MM.1S (cell line): Measurements from ENCODE around the gene POM121L2.
A peak's percentile ranks its signal among the peaks of the same experiment; 100 is the strongest.

Experiments
- DNase-seq: peaks from one replicate; pipeline ENCODE4 v3.0.0-alpha.2; 2015
- H2AFZ ChIP-seq: fragments of 300-600 bp; sonication (generic); 2 replicates; pipeline ENCODE4 v1.6.0; 2016; ENCODE audit warnings: antibody characterized with exemption, low read length
- H3F3A ChIP-seq: fragments of 300-600 bp; sonication (generic); 2 replicates; pipeline ENCODE4 v1.6.1; 2016; ENCODE audit warnings: mild to moderate bottlenecking, antibody characterized with exemption, low read length, moderate library complexity, mixed read lengths; ENCODE audit not compliant: insufficient read depth
- H3K27ac ChIP-seq: fragments of 300-600 bp; sonication (generic); 2 replicates; pipeline ENCODE4 v1.5.1; 2016; ENCODE audit warnings: mild to moderate bottlenecking, low read length
- H3K27me3 ChIP-seq: fragments of 300-600 bp; sonication (generic); replicated peaks from 2 replicates; pipeline ENCODE4 v1.6.0; 2016; ENCODE audit warnings: low read length; ENCODE audit not compliant: insufficient read depth
- H3K36me3 ChIP-seq: fragments of 300-600 bp; sonication (generic); replicated peaks from 2 replicates; pipeline ENCODE4 v1.6.1; 2016; ENCODE audit warnings: mild to moderate bottlenecking, low read length, mixed read lengths; ENCODE audit not compliant: insufficient read depth
- H3K4me1 ChIP-seq: fragments of 300-600 bp; sonication (generic); 2 replicates; pipeline ENCODE4 v1.6.1; 2016; ENCODE audit warnings: low read length, mixed read lengths
- H3K4me2 ChIP-seq: fragments of 300-600 bp; sonication (generic); 2 replicates; pipeline ENCODE4 v1.6.0; 2016; ENCODE audit warnings: low read depth, low read length
- H3K4me3 ChIP-seq: fragments of 300-600 bp; sonication (generic); 2 replicates; pipeline ENCODE4 v1.5.1; 2016; ENCODE audit warnings: low read length, mixed read lengths
- H3K79me2 ChIP-seq: fragments of 300-600 bp; sonication (generic); 2 replicates; pipeline ENCODE4 v1.6.1; 2016; ENCODE audit warnings: mixed run types, low read length, mixed read lengths
- H3K9ac ChIP-seq: fragments of 300-600 bp; sonication (generic); 2 replicates; pipeline ENCODE4 v1.6.1; 2016; ENCODE audit warnings: low read length, mixed read lengths
- H3K9me2 ChIP-seq: fragments of 300-600 bp; sonication (generic); replicated peaks from 2 replicates; pipeline ENCODE4 v1.6.1; 2016; ENCODE audit warnings: mild to moderate bottlenecking, low read length, mixed read lengths; ENCODE audit not compliant: insufficient read depth
- H3K9me3 ChIP-seq: fragments of 300-600 bp; sonication (generic); replicated peaks from 2 replicates; pipeline ENCODE4 v1.6.1; 2016; ENCODE audit warnings: mild to moderate bottlenecking, low read length, mixed read lengths; ENCODE audit not compliant: insufficient read depth
- H4K20me1 ChIP-seq: fragments of 300-600 bp; sonication (generic); 2 replicates; pipeline ENCODE4 v1.6.1; 2016; ENCODE audit warnings: mild to moderate bottlenecking, low read length, moderate library complexity, mixed read lengths; ENCODE audit not compliant: insufficient read depth
- CTCF ChIP-seq: fragments of 300-600 bp; sonication (generic); IDR thresholded peaks from 2 replicates; pipeline ENCODE4 v1.5.1; 2016; ENCODE audit warnings: antibody characterized with exemption, low read length, mixed read lengths
- EZH2 ChIP-seq: fragments of 300-600 bp; sonication (generic); optimal IDR thresholded peaks from 2 replicates; pipeline ENCODE3; 2017; ENCODE audit warnings: low read depth, mild to moderate bottlenecking, antibody characterized with exemption, low read length, mixed read lengths
- EZH2phosphoT487 ChIP-seq: fragments of 300-600 bp; sonication (generic); IDR thresholded peaks from 2 replicates; pipeline ENCODE4 v1.6.1; 2018; ENCODE audit warnings: antibody characterized with exemption, low read length

The POM121L2 gene

GRCh38 chr6:27312146-27312949, at the start of gene POM121L2:
POM121L2 (minus strand) TSS chr6:27312273; CDS start chr6:27312170, 103 bp downstream.
- H4K20me1 ChIP-seq = no peaks in the 10 kb centered on the region
- H3K27ac ChIP-seq = no peak within 1 kb of the TSS
- H3K79me2 ChIP-seq = no peaks in the 10 kb centered on the region
- H3K9me3 ChIP-seq = no peaks in the 10 kb centered on the region
- H3K9ac ChIP-seq = peak within 1 kb of the TSS; percentile 43; the same call in 1 of the 2 replicates
- H3K4me1 ChIP-seq = no peaks in the 10 kb centered on the region
- no peak for TF ChIP-seq EZH2
- TF ChIP-seq EZH2phosphoT487 = no peak
- TF ChIP-seq CTCF = peak; percentile 70
- peak within 1 kb of the TSS; percentile 97 for H3K4me2 ChIP-seq
- no peaks in the 10 kb centered on the region for H3K36me3 ChIP-seq
- no peaks in the 10 kb centered on the region for H3K9me2 ChIP-seq
- peak within 1 kb of the TSS; percentile 81 for H3K4me3 ChIP-seq
- H2AFZ ChIP-seq = peak within 1 kb of the TSS; percentile 99
- H3K27me3 ChIP-seq = no peaks in the 10 kb centered on the region
- peak; percentile 70 for DNase-seq
- no peaks in the 10 kb centered on the region for H3F3A ChIP-seq

GRCh38 chr6:27359231-27359630, 47.2 kb upstream of the POM121L2 start:
- TF ChIP-seq EZH2 = no peak
- TF ChIP-seq CTCF = no peak
- no peak for TF ChIP-seq EZH2phosphoT487
- H3K4me1 ChIP-seq = no peaks in the 10 kb centered on the region
- no peak overlapping the region for H2AFZ ChIP-seq
- H3K9me2 ChIP-seq = no peaks in the 10 kb centered on the region
- no peak for DNase-seq
- H3K79me2 ChIP-seq = no peaks in the 10 kb centered on the region
- H3K4me2 ChIP-seq = no peak overlapping the region
- H3K4me3 ChIP-seq = no peak overlapping the region
- no peaks in the 10 kb centered on the region for H3K36me3 ChIP-seq
- H3K9me3 ChIP-seq = no peaks in the 10 kb centered on the region
- H3K27ac ChIP-seq = no peak overlapping the region
- H3K9ac ChIP-seq = no peak overlapping the region
- no peaks in the 10 kb centered on the region for H3F3A ChIP-seq
- H4K20me1 ChIP-seq = no peaks in the 10 kb centered on the region
- H3K27me3 ChIP-seq = no peaks in the 10 kb centered on the region

GRCh38 chr6:27358786-27359185, 46.7 kb upstream of the POM121L2 start:
- no peak overlapping the region for H3K4me3 ChIP-seq
- H3K9ac ChIP-seq = no peak overlapping the region
- no peaks in the 10 kb centered on the region for H3K36me3 ChIP-seq
- no peaks in the 10 kb centered on the region for H3K9me3 ChIP-seq
- DNase-seq = no peak
- no peak overlapping the region for H3K4me2 ChIP-seq
- H3K9me2 ChIP-seq = no peaks in the 10 kb centered on the region
- no peak overlapping the region for H2AFZ ChIP-seq
- H3K79me2 ChIP-seq = no peaks in the 10 kb centered on the region
- no peak overlapping the region for H3K27ac ChIP-seq
- no peaks in the 10 kb centered on the region for H3K27me3 ChIP-seq
- H3F3A ChIP-seq = no peaks in the 10 kb centered on the region
- no peaks in the 10 kb centered on the region for H3K4me1 ChIP-seq
- no peak for TF ChIP-seq EZH2
- TF ChIP-seq CTCF = no peak
- no peak for TF ChIP-seq EZH2phosphoT487
- no peaks in the 10 kb centered on the region for H4K20me1 ChIP-seq
